Measurements from ENCODE around the gene CD93. TPM values are rescaled to one million over a fixed set of nuclear protein-coding genes. Genes with fewer than 3 reads are reported as not detected.

Gene CD93
- polyA plus RNA-seq, 4 donors, result 35.7 to 43.9 (median 40.6) TPM

DNA sequence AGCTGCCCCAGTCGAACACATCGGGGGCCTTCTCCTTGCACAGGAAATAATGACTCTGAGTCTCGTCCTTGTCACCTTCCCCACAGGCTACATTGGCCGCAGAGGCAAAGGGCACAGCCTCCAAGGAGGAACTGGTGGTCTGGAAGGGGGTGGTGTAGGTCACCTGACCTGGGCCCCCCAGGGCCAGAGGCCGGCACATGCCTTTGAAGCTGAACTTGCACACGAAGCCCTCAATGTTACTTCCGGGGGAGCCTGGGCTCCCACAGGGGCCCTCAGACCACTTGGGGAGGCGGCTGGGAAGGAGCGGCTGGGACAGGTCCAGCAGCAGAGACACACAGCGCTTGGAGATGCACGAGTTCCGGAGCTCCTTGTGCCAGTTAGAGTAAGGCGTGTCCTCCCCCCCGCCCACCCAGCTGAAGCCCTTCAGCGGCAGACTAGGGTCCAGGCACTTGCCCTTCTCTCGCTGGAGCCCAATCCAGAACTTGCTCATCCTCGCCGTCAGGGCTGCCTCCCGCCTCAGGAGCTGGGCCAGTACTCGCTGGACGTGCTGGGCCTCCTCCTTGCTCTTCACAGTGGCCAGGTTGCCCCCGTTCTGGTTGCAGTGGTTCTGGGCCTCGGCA, 578 bp downstream of the CD93 start:
- no peak for DNase-seq (ENCODE audit: low read depth in 4 of 4, low spot score in 2 of 4)

DNA sequence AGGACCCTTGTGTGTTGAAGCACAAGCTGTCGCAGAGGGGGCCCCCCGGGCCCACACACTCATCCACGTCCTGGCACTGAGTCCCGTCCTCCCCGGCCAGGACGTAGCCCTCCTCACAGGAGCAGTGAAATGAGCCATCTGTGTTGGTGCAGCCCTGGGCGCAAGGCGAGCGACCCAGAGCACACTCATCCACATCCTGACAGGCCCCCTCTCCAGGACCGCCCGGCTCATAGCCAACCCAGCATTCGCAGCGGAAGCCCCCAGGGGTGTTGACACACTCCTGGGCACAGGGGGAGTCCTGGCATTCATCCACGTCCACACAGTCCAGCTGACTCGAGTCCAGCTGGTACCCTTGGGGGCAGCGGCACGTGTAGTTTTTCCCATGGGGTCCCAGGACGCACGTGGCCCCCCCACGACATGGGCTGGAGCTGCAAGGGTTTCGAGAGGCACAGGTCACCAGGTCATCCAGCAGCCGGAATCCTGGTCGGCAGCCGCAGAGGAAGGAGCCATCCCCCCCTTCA, 1.2 kb downstream of the CD93 start:
- no peak for DNase-seq (ENCODE audit: low read depth in 4 of 4, low spot score in 2 of 4)

DNA sequence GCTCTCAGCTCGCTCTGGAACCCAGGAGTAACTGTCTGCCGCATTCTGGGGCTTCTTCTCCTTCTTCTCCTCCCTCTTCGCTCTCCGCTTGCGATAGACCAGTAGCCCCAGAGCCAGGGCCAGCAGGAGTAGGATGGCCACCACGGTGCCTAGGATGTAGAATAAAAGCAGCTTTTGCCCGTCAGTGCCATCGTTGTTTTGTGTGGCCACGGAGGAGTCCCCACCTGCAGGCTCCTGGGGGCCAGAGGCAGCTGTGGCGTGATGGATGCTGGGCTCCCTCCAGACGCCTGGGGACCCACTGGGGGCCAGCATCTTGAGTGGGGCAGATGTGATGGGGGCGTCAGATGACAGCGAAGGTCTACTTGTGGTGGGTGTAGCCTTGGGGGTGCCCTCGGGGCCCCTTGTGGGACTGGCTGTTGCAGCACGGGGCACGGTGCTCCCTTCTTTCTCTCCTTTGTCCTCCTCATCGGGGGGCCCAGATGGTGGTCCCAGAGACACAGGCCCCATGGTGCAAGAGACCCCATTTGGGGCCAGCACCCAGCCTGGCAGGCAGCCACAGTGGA, 1.8 kb downstream of the CD93 start:
- DNase-seq (ENCODE audit: low read depth in 4 of 4, low spot score in 2 of 4), result no peak

DNA sequence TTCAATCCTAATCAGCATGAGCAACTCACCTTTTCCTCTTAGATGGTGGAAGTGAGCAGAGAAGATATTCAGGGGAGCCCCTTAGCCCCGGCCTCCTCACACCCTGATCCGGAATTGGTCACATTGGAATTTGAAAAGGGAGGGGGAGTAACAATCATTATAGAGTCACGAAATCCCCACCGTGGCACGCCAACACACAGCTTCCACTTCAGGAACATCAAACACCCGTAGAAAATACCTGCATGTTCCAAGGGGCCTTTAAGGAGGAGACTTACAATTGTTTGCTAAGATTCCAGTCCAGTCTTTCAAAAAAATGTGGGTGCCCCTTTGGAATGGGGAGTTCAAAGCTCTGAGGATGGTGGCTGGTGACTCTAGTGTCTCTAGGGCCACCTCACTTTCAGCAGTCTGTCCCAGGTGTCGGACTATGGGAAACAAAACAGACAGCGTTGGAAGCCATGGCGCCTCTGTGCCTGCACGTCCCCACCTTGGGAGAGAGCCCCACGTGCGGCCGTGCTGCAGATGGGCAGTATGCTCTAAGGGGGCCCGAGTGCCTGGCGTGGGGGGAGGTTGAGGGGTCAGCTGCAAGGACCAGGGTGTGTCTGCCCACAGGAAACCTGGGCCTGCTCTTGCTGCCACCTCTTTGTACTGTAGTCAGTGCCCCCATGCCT, 2.4 kb downstream of the CD93 start:
- DNase-seq (ENCODE audit: low read depth in 4 of 4, low spot score in 2 of 4), result no peak

DNA sequence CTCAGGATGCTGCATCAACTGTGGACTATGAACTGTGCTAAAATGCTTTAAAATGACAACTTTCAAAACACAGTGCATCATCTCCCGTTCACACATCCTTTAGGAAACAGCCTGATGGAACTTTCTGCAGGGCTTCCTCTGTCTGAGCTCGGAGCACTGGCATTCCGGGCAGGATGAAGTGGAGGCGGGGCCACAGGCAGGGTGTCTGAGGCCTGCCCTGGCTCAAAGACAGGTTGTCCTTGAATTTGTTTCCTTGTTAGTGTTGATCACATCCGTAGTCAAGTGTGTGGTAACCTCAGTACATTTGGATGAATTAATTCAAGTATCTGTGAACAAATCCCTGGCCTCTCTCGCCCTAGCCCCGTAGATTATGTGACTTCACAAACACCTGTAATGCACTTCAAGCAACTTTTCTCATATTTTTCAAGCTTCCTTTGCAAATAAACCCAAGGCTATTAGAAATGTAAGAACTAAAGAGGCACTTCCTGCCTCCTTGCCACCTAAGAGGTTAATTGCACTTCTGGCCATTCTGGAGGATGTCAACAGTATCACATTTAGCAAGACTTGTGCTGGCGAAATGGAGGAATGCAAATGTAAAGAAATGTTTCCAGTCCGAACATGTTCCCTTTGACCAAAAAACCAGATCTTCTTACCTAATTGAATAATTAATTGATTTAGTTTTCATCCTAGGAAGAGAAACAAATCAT, 3.1 kb downstream of the CD93 start:
- no peak for DNase-seq (ENCODE audit: low read depth in 4 of 4, low spot score in 2 of 4)

DNA sequence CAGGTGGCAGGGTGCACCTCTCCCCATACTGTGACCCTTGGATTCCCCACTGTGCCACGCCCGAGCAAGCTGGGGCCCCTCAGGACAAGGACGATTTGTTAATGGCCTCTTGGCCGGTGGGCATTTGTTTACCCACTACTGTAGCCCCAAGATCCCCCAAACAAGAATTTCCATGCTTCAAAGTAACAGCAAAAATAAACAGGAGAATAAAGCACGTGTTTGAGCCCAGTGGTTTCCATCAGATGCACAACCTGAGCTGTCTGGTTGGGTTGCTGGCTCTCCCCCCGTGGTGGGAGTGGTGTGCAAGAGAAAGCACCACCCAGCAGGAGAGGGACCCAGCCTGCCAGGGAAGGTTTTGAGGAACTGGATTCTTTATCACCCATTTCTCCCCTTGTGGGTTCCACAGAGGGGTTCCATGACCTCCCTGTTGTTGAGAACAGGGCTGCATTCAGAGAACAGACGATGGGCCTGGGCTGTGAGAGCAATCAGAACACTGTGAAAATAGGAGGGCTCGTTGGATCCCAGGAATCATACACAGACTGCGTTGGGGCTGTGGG, 4.8 kb downstream of the CD93 start:
- no peak for DNase-seq (ENCODE audit: low read depth in 4 of 4, low spot score in 2 of 4)

DNA sequence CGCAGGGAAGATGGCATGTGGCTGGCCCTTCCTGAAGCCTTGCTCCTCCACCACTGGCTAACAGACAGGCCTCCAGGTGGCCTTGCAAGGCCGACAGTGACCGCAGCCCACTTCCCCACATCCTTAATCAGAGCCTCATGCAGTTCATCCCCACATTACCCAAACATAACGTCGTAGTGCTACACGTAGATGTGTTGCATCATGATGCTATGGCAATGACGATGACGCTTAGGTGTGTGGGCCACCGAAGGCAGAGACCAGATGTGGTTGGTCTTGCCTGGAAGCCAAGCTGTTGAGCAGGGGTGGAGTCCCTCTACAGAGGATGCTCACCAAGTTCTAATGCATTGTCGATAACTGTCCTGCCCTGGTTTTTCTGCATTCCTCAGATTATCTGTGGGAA, 5.6 kb downstream of the CD93 start:
- DNase-seq (ENCODE audit: low read depth in 4 of 4, low spot score in 2 of 4), result no peak

DNA sequence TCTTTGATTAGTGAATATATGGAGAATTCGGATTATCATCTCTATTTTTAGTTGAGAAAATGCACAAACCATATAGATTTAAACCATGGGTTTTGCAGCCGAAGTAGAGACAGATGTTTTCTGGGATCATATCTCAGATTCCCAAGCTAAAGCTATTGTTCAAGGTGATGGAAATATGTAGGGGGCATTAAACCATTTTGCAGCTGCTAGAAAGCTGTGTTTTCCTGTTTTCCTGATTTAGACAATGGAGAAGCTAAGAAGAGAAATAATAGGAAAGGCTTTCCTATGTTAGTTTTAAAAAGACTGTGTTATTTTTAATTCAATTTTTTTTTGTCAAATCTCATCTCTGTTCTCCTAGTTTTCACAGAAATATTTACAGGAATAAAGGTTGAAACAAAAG, 6.2 kb downstream of the CD93 start:
- DNase-seq (ENCODE audit: low read depth in 4 of 4, low spot score in 2 of 4), result no peak

DNA sequence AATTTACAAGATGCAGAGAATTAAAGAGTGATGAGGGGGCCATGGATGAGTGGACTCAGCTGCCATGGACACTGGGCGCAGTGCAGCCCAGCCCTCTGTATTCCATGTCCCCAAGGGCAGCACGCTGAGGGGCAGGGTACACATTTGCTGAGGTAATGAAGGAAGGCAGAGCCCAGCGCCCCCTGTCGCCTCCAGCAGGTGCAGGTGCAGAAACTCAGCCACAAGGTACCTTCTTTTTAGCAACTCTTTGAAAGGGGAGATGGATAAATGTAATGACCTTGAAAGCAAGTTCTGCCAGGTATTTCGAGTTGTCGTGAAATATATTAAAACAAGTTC, 7.1 kb downstream of the CD93 start:
- no peak for DNase-seq (ENCODE audit: low read depth in 4 of 4, low spot score in 2 of 4)

DNA sequence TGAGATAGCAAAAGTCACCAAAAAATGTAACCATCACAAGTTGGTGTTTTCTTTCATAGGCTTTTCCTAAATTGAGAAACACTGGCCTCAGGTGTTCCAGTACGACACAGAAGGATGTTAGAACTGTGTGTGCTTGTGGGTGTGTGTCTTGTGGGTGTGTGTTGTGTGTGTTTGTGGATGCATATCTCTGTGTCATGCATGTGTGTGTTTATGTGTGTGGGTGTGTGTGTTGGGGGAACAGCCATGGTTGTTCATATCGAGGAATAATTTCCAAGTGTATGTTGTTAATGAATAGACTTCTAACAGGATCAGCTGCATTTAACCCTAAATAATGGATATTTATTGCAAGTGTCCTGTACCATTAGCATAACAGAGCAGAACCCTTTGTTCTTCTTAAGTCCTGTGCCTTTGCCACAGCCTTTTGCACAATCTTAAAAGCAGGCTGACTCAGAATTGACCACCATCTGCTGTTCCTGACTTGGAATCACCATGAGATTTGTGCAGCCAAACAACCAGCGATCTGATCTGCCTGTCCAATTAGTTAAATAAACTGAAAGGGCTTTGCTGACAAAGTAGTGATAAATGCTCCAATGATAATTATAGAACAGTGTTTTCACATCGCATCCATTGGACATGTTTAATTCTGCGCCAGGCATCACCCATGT, 7.6 kb downstream of the CD93 start:
- DNase-seq (ENCODE audit: low read depth in 4 of 4, low spot score in 2 of 4), result no peak

DNA sequence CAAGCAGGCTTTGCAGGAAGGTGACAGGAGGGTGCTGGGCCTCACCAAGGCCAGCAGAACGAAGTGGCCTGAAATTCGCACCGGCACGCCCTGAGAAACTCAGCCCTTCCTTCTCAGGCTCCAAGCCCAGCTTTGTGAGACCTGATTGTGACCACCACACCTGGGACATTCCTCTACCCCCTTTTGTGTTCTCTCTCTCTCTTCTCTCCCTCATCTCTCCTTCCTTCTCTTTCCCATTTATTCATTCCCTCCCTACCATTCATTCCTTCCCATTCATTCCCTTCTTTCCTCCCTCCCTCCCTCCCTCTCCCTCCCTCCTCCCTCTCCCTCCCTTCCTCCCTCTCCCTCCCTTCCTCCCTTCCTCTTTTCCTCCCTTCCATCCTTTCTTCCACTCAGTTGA, 8.8 kb downstream of the CD93 start:
- DNase-seq (ENCODE audit: low read depth in 4 of 4, low spot score in 2 of 4), result no peak

DNA sequence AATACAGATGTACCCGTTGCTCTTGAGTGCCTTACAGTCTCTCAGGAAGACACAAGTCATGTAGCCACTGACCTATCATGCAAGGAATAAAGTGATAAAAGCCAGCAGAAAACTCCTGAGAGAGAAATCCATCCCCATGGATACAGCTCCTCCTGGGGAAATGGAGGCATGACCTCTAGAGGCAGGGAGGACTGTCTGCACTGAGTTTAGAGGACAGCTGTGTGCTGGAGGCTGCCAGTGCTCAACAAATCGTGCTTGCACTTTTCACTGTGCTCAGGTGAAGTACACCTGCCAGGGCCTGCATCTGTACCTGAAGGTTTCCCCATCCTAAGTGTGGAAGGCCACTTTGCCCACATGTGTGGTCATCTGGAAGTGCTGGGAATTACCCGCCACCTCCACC, 12.1 kb downstream of the CD93 start:
- DNase-seq (ENCODE audit: low read depth in 4 of 4, low spot score in 2 of 4), result no peak

DNA sequence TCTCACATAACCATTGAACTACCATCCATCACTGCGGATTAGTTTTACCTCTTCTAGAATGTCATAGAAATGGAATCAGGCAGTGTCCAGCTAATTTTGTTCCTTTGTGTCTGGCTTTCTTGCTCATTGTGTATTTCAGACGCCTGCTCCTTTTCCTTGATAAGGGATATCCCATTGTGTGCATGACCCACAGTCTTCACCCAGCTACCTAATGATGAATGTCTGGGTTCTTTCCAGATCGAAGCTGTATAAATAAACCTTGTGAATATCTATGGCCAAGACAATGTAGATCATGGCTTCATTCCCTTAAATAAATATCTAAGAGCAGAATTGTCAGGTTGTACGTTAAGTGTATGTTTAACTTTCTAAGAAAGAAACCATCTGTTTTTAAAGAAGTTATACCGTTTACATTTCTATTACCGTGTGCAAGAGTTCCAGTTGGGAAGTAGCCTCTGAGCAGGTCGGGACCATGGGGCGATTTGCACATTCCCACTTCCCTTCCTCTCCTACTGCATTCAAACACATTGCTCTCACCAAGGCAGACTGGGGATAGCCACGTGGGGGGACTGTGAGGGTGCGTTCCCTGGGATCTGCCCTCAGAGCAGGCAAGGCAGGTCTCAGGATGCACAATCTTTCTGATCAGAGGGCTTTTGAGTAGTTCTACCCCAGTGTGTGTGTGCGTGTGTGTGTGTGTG, 13.1 kb downstream of the CD93 start:
- no peak for DNase-seq (ENCODE audit: low read depth in 4 of 4, low spot score in 2 of 4)

DNA sequence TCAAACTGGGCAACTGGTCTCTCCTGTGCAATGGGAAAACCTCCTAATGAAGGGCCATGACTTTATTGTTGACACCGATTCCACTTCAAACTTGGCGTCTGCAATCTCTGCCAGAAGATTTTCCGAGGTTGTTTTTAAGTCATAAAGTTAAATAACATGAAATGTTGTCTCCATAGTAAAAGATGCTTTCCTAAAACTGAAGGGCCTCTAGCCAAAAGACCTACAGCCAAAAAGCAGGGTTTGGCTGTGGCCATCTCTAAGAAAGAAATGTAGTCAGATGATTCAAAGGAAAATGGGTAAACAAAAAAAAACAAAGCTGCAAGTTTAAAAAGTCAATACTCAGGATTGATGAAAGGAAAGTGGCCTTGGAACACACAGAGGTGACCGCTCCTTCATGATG, 14.1 kb downstream of the CD93 start:
- DNase-seq (ENCODE audit: low read depth in 4 of 4, low spot score in 2 of 4), result no peak

DNA sequence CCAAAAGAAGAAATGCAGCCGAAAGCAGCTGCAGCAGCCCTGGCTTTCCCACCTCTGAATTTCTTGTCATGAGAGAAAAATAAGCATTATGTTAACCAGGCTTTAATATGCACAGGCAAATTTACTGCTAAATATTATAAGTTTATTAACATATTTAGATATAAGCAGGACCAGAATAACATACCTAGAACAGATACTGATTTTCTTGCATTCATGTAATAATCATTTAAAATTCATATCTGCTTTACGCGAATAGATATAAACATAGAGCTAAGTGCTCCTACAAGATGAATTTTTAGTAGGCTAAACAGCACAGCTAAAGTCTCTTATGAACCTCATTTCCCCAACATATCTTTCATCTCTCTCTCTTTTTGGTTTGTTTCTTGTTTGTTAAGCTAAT, 14.7 kb downstream of the CD93 start:
- DNase-seq (ENCODE audit: low read depth in 4 of 4, low spot score in 2 of 4), result no peak

DNA sequence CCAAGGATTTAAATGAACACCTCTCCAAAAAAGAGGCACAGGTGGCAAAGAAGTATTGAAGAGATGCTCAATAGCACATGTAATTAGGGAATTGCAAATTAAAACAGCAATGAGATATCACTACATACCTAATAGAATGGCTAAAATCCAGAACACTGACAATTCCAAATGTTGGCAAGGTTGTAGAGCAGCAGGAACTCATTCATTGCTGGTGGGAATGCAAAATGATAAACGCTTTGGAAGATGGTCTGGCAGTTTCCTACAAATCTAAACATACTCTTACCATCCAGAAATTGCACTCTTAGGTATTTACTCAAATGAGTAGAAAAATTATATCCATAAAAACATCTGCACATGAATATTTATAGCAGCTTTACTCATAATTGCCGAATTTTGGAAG, 17.0 kb downstream of the CD93 start:
- DNase-seq (ENCODE audit: low read depth in 4 of 4, low spot score in 2 of 4), result no peak

DNA sequence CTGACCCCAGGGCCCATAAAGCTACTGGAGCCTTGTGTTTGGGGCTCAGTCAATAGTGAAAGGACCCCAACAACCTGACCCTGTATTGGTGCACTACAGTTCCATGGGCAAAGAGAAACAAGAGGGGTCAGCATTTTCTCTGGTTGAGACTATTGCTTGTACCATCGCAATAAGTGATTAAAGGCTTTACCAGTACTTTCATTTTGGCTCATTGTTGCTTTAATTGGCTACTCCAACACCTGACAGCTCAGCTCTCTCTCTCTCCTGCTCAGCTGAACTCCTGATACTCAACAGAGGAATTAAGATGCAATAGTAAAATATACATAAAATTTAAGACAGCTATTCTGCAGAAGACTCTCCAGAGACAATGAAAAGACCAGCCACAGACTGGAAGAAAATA, 17.8 kb downstream of the CD93 start:
- DNase-seq (ENCODE audit: low read depth in 4 of 4, low spot score in 2 of 4), result no peak

DNA sequence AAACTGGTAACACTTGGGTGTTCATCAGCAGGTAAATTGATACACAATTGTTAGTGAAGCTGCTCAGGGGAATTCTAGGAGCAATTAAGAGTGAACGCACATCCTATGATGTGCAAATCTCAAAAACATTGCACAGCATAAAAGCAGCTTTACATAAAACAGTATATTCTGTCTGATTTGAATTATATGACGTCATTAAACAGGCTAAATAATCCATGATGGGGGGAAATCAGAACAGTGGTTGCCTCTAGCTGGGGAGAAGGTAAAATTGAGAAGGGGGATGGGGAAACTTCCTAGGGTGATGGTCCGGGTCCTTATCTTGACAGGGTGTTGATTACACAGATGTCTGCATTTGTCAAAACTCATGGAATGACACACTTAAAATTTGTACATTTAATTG, 19.4 kb downstream of the CD93 start:
- no peak for DNase-seq (ENCODE audit: low read depth in 4 of 4, low spot score in 2 of 4)

DNA sequence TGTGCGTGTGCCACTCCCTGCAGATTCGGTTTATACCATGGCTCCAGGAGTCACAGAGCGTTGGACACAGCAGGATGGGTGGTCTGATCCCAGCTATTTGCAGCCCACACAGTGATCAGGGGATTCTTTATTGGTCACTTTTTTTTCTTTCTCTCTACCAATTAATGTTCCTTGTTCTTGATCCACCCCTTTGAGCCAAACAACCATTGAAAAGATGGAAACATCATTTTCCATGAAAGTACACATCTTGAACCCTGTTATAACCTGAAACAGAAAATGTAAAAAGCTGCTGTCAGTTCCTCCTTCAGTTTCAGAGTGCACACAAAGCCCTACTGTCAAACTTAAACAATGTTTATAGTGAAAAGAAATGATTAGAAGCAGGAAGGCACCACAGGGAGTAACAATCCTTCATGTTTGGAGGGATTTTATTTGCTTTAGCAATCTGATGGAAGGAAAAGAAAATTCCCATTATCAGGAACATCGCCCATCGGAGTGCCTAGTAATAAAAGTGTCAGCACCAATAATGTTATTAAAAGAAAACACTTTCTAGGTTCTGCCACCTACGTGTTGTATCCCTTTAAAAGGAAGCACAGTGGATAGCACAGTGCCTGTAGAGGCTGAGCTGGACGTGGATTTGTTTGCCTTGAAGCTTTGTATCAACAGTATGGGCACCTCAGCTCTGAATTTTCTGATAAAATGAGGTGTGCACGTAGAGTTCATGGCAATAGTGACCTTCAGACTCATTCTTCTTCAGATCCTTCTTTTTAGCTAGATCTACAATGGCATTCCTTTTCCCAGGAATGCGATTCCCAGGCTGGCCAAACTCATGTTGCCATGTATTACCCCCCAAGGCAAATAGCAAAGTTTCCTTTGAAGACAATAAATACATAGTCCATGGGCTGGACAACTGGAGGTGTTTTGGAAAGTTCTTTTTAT, 20.6 kb downstream of the CD93 start:
- no peak for DNase-seq (ENCODE audit: low read depth in 4 of 4, low spot score in 2 of 4)
